GM18867 (cell line): Measurements from ENCODE around the gene ARHGAP26.

Source experiments
- ATAC-seq: cut with Tn5 transposase; IDR thresholded peaks from one replicate; pipeline ENCODE4 v1.9.1; 2021; ENCODE audit warnings: mild to moderate bottlenecking, moderate library complexity; ENCODE audit not compliant: unreplicated experiment

ARHGAP26 gene

DNA sequence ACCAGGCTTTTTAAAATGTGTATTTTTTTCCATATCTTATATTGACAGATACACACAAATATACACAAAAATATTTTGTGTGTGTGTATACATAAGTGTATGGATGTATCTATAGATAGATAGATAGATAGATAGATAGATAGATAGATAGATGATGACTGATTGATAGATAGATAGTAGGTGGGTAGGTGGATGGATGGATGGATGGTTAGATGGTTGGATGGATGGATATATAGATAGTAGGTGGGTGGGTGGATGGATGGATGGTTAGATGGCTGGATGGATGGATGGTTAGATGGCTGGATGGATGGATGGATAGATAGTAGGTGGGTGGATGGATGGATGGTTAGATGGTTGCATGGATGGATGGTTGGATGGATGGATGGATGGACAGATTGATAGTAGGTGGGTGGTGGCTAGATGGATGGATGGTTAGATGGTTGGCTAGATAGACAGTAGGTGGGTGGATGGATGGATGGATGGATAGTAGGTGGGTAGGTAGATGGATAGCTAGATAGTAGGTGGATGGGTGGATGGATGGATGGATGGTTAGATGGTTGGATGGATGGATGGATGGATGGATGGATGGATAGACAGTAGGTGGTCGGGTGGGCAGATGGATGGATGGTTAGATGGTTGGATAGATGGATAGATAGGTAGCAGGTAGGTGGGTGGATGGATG lies 477.1 kb downstream of the ARHGAP26 start:
- no peak for ATAC-seq

DNA sequence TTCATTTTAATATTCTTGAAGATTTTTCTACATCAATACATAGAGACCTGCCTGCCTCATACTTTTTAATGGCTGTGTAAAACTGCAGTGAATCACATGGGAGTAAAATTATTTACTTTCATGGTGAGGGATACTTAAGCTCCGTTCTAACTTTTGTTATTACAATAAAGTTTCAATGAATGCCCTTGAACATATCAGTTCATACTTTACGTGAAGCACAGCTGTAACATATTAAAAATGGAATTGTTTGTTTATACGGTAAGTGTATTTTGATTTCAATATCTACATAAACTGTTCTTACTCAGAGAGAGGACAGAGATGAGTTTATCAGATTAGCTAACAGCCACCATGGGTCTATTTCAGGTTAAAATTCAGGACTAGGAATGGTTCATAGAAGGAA lies 478.2 kb downstream of the ARHGAP26 start:
- ATAC-seq, result no peak

DNA sequence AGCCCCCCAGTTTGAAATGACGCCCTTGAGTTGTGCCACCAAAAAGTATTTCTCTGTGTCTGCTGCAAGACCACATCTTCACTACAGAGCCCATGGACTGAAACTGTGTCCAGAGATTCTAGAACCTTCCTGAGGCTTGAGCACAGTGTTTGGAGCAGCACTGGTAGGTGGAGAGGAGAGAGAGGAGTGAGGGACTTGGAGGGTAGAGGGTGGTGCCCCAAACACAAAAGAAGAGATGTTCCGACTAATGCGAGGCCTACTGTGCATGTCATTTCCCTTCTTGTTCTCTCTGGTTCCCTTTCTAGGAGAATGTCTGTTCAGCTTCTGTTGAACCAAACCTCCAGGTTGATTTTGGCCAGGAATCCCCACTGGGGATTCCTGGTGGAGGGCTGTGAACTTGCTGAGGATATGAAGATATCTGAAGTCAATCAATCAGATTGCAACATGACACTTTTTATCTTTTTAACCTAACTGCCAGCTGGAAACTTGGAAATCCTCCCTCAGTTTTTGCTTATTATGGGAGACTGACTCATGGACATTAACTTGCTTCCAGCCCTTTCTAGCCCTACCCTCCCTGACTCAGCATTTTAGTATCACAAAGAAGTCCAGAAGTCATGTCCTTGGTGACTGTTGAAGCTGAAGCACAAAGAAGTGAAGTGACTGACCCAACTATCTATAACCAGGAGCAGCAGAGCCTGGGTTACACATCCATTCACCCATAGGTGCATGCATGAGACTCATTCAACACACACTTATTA lies 478.8 kb downstream of the ARHGAP26 start:
- no peak for ATAC-seq

DNA sequence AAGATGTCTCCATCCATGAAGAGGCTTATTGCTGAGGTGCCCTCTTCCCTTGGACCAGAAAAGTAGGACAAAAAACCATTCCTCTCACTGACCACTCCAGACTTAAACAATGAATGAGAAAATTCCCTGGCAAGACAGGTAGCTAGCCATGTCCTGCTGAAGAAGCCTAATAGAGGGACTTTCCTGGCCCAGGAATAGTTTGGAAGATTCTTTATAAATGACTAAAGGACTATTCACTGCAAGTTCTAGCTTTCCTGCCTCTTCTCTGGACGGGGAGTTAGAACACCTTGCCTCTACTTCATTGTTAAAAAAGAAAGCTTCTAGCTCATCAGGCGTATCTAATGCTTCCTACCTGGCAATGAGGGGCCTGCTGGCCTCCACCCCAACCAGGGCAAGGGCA lies 479.7 kb downstream of the ARHGAP26 start:
- no peak for ATAC-seq

DNA sequence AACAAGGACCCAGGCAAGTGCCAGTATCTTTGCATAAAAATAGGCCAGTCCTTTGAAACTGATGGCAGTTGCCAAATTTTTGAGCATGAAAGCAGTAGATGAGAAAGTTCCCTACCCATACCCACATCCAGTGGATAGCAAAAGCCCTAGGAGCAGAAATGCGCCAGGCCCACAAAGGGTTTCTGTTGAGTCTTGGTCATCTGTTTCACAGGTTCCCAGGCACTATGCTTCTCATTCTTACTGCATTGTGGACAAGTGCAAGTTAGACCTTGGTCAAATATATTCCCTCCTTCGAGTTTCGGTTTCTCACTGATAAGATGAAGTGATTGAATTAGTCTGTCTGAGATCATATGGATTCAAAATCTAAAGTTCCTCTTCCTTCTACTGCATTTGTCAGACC lies 481.0 kb downstream of the ARHGAP26 start:
- ATAC-seq, result peak; percentile 67

DNA sequence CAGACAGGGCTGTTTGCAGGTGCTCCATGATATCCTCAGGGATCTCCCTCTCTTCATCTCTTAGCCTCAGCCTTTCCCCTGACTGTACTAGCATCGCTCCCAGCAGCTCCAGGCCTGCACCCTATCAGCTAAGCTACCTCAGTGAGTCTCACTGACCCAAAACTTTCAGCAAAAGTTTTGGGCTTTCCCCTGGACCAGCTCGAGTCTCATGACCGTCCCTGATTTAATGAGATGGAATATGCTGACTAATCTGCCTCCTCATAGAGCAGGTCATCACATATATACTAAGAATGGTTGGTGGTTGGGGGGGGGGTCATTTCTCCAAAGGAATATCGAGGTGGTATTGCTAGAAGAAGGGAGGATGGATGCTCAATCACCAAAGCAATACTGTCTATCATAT lies 481.8 kb downstream of the ARHGAP26 start:
- ATAC-seq, result peak; percentile 34

DNA sequence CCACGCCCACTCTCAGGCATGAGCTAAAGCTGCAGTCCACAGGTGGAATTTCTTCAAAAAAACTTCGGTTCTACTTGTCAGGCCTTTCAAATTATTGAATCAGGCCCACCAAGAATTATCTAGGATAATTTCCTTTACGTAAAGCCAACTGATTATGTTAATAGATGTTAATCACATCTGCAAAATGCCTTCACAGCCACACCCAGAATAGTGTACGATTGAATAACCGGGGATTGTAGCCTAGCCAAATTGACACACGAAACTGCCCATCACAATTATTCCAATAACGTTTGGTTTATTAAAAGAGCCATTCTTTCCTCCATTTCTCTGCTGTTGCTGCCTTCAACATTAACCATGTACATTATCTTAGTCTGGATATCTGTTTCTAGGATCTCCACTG lies 484.6 kb downstream of the ARHGAP26 start:
- ATAC-seq, result no peak

DNA sequence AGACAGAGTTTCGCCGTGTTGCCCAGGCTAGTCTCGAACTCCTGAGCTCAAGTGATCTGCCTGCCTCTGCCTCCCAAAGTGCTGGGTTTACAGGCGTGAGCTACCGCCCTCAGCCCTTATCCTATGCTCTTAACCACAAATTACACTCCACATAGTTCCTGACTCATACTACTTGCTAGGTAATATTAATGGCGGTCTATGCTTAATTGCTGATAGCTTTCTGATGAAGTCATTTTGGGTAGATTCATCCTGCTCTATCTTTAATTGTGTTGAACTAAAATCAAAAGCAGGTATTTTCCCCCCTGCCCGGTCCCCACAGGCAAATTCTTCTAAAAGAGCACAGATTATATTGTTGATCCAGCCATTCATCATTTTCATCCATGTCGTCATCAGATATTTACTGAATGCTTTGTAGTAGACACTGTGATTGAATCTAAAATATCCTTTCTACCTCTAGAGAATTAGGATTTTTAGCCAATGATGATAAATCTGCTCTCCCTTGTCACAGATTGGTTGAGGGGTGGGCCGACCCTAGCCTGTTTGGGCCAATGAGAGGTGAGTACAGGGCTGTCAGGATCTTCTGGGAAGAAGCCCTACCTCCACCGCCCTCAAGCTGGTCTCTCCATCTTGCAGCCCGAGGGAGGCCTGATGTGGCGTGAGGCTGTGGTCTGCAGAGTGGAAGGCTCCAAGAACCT lies 488.5 kb downstream of the ARHGAP26 start:
- ATAC-seq, result no peak

DNA sequence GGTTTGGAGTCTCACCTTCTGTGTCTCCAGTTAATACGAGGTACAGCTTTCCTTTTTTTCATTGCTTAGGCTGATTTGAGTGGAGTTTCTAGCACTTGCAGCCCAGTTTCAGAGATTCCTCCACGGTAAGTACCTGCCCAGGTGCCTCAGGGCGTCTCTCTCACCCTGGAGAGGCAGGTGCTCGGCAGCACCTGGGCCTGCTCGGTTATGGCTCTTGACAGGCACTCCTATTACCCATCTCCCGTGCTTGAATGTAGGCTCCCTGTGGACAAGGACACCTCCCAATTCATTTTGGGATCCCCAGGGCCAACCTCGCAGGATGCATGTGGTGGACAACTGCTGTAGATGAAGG lies 489.1 kb downstream of the ARHGAP26 start:
- no peak for ATAC-seq

DNA sequence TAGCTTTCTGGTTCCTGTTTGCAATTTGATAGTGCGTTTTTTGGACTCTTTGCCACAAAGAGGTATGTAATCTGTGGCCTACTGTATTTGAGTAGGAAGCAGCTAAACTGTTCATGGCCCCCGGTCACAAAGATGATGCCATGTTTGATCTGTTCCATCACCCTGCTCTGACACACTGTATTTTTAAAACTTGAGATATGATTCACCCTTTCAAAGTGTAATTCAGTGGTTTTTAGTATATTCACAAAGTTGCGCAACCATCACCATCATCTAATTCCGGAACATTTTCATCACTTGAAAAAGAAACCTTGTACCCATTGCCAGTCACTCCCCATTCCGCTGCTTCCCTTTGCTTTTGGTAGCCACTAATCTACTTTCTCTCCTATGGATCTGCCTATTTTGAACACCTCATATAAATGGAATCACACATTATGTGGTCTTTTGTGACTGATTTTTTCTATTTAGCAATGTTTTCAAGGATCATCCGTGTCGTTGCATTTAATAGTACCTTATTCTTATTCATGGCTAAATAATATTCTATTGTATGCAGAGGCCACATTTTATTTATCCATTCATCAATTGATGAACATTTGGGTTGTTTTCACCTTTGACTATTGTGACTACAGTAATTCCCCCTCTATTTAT lies 491.7 kb downstream of the ARHGAP26 start:
- no peak for ATAC-seq

DNA sequence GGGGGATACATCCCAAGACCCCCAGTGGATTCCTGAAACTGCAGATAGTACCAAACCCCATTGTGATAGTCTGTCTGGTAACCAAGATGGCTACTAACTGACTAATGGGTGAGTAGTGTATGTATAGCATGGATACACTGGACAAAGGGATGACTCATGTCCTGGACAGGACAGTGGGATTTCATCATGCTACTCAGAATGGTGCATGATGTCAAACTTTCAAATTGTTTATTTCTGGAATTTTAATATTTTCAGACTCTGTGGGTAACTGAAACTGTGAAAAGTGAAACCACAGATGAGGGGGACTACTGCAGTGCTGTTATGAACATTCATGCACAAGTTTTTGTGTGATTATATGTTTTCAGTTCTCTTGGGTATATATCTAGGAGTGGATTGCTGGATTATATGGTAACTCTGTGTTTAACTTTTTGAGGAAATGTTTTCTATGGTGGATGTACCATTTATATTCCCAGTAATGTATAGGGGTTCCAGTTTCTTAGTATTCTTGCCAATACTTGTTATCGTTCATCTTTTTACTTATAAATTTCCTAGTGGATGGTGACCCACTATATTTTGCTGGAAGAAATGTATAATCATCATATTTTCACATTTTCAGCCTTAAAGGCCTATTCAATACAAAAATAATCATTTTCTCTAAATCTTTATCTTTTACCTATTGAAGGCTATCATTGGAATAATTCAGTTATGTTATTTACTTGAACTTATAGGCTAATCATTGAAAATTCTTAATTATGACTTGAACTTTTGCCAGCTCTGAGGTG lies 492.4 kb downstream of the ARHGAP26 start:
- peak; percentile 68 for ATAC-seq

DNA sequence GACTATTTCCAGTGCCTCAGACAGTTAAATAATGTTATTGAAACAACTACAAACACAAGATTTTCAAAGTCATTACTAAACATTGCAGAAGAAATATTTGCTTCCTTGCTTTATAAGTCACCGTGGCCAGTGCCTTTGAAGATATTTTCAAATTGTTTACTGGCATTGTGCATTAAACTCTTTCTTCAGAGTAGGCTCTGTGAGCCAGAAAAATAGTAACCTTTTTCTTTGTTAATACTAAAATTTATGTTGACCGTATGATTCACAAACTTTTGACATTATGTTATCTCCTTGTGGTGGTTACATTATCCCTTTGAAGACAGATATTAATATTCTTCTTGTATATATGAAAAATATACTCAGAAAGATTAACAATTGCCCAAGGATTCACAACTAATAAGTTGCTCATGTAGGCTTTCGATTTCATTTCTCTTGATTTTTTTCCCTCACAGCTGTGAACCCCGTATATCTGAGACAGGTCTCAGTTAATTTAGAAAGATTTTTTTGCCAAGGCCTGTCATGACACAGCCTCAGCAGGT lies 493.2 kb downstream of the ARHGAP26 start:
- no peak for ATAC-seq

DNA sequence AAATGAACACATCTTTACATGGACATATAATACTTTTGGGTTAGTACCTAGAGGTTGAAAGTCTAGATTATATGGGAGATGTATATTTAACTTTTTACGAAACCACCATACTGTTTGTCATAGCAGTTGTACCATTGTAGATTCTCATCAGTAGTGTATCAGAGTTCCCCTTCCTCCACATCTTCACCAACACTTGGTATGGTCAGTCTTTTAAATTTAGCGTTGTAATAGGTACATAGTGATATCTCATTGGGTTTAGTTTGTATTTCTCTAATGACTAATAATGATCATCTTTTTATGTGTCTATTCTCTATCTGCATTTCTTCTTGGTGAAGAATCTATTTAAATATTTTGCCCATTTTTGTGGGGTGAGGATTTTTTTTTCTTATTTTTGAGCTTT lies 495.8 kb downstream of the ARHGAP26 start:
- ATAC-seq, result no peak

DNA sequence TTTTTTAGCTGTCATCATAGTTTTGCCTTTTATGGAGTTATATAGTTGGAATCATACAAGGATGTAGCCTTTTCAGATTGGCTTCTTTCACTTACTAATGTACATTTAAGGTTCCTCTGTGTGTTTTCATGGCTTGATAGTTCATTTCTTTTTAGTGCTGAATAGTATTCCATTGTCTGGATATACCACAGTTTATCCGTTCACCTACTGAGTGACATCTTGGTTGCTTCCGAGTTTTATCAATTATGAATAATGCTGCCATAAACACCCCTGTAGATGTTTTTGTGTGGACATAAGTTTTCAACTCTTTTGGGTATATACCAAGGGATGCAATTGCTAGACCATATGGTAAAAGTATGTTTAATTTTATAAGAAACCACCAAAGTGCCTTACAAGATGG lies 497.0 kb downstream of the ARHGAP26 start:
- no peak for ATAC-seq

DNA sequence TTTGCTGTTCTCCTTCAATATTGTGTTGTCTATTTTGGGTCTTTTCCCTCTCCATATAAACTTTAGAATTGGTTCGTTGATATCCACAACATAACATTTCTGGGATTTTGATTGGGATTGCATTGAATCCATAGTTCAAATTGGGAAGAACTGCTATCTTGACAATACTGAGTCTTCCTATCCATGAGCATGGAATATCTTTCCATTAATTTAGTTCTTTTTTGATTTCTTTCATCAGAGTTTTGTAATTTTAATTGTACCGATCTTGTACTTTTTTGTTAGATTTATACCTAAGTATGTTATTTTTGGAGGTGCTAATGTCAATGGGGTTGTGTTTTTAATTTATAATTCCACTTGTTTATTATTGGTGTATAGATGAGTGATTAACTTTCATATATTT lies 498.2 kb downstream of the ARHGAP26 start:
- ATAC-seq, result no peak

DNA sequence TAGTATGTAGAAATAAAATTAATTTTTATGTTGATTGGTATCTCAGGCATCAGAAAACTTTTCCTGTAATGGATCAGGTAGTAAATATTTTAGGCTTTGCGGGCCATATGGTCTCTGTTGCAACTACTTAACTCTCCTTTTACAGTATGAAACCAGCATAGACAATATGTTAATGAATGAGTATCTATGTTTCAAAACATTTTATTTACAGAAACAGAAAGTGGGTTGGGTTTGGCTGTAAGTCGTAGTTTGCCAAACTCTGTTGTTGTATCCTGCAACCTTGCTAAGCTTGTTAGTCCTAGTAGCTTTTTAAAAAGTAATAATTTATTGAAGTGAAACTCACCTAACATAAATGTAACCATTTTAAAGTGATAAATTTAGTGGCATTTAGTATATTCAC lies 501.3 kb downstream of the ARHGAP26 start:
- ATAC-seq, result peak; percentile 61

DNA sequence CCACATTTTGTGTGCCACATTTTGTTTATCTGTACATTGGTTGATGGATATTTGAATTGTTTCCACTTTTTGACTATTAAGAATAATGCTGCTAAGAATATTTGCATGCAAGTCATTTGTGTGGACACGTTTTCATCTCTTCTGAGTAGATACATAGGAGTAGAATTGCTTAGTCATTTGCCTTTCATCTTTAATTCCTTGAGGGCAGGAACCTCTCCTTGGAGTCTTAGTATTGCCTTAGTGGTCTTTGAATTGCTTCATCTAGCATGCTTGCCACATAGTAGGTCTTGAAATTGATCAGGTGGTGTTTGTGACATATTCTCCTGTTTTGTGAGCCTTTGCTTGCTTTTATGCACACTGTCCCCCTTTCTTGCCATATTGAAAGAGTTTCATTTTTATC lies 504.8 kb downstream of the ARHGAP26 start:
- no peak for ATAC-seq

DNA sequence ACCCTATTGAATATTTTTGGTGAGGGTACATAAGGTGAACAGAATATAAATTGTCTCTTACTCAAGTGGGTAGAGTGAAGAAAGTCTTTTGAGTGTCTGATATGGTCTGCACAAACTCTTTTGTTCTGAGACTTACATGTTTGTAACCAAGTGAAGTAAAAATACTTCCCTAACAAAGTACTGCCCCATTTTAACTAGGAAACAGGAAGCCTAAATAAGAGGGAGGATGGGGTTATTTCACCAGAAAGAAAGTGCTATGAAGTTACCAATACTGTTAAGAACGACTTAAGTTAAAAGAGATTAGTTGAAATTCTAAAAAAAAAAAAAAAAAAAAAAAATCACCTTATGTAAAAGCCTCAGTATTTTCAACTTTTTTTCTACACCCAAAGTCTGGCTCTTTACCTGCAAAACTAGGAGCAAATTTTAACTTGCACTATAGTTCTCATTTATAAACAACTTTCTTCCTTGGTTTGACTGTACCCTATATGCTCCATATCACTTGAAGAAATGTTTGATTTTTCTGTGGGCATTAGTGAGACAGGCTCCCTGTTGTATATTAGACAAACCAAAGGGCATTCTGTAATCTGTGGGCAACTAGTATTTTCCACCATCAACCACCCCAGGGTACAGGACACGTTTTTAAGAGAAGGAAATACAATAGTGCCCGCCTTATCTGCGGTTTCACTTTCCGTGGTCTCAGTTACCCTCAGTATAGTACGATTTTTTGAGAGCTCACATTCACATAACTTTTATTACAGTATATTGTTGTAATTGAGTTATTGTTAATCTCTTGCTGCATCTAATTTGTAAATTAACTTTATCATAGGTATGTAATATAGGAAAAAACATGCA lies 505.6 kb downstream of the ARHGAP26 start:
- ATAC-seq, result no peak

DNA sequence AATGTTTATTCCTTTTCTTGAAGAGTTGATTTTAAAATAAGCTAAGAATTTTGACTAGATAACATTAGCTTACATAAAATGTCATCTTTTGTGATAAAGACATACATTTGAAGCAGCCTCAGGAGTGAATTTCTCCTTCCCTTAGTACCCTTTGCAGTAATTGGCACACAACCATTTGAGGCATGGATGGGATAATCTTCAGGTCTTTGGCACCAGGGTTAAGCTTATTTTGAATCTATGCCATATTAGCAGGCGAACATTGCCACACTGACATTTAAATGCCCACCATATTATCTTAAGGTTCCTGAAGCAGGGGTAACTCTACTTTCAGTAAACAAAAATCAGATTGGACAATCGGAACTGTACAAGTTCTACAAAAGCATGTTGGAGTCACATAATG lies 507.4 kb downstream of the ARHGAP26 start:
- no peak for ATAC-seq
